NCI-H1092 (cell line): ENCODE data around the gene CAMK2A.

ENCODE experiments used
- DNase-seq: peaks from one replicate; lab custom pipeline; 2025; lab: John Stamatoyannopoulos, UW

CAMK2A gene

GRCh38 chr5:150184990-150185912 lies 104.3 kb downstream of the CAMK2A start:
- no peak for DNase-seq

- no peak for DNase-seq
These were observed 105.6 kb downstream of the CAMK2A start for GRCh38 chr5:150184006-150184405.

- no peak for DNase-seq
These were observed 106.1 kb downstream of the CAMK2A start for GRCh38 chr5:150183436-150183835.

- DNase-seq, result no peak
These were observed 106.8 kb downstream of the CAMK2A start for GRCh38 chr5:150182774-150183173.

GRCh38 chr5:150181766-150182545 lies 107.6 kb downstream of the CAMK2A start:
- DNase-seq, result no peak

- no peak for DNase-seq
These were observed 108.5 kb downstream of the CAMK2A start for GRCh38 chr5:150181027-150181426.

GRCh38 chr5:150180241-150181026 lies 109.1 kb downstream of the CAMK2A start:
- no peak for DNase-seq

GRCh38 chr5:150179019-150179620 lies 110.5 kb downstream of the CAMK2A start:
- DNase-seq, result no peak

- no peak for DNase-seq
These were observed 111.3 kb downstream of the CAMK2A start for GRCh38 chr5:150178262-150178661.

- no peak for DNase-seq
These were observed 111.9 kb downstream of the CAMK2A start for GRCh38 chr5:150177721-150178120.

GRCh38 chr5:150176745-150177477 lies 112.7 kb downstream of the CAMK2A start:
- no peak for DNase-seq

- no peak for DNase-seq
These were observed 114.0 kb downstream of the CAMK2A start for GRCh38 chr5:150175536-150175935.

GRCh38 chr5:150175076-150175475 lies 114.5 kb downstream of the CAMK2A start:
- no peak for DNase-seq

GRCh38 chr5:150174285-150174684 lies 115.3 kb downstream of the CAMK2A start:
- no peak for DNase-seq

- no peak for DNase-seq
These were observed 116.4 kb downstream of the CAMK2A start for GRCh38 chr5:150173161-150173560.

GRCh38 chr5:150172556-150172955 lies 117.0 kb downstream of the CAMK2A start:
- DNase-seq, result no peak

- DNase-seq, result no peak
These were observed 117.4 kb downstream of the CAMK2A start for GRCh38 chr5:150172145-150172544.
